Osteoblast (primary cell): Measurements from ENCODE around the gene POU4F2. TPM values are rescaled to one million over a fixed set of nuclear protein-coding genes. Genes with fewer than 3 reads are reported as not detected.

Experiments
- DNase-seq: peaks from one replicate; pipeline ENCODE4 v3.0.0; 2011; ENCODE audit warnings: low spot score, mixed read lengths; ENCODE audit not compliant: insufficient read length; ENCODE audit errors: missing footprints
- H2AFZ ChIP-seq: 2 replicates; pipeline ENCODE4 v1.6.0; 2011; ENCODE audit warnings: mild to moderate bottlenecking, low read length
- H3K27ac ChIP-seq: 2 replicates; pipeline ENCODE4 v1.5.1; 2011; ENCODE audit warnings: mild to moderate bottlenecking, low read depth, low read length, moderate library complexity
- H3K27me3 ChIP-seq: 2 replicates; pipeline ENCODE4 v1.6.0; 2012; ENCODE audit warnings: mild to moderate bottlenecking, control low read depth, inconsistent platforms, low read length, moderate library complexity; ENCODE audit not compliant: insufficient read depth
- H3K36me3 ChIP-seq: 2 replicates; pipeline ENCODE4 v1.5.1; 2011; ENCODE audit warnings: mild to moderate bottlenecking, low read length, control low read depth, moderate library complexity; ENCODE audit not compliant: insufficient read depth
- H3K4me1 ChIP-seq: 2 replicates; pipeline ENCODE4 v1.5.1; 2011; ENCODE audit warnings: mild to moderate bottlenecking, low read length, control low read depth, moderate library complexity; ENCODE audit not compliant: insufficient read depth
- H3K4me2 ChIP-seq: 2 replicates; pipeline ENCODE4 v1.6.0; 2011; ENCODE audit warnings: mild to moderate bottlenecking, low read length; ENCODE audit not compliant: insufficient read depth
- H3K4me3 ChIP-seq: fragments of 200-600 bp; sonication (generic); 3 replicates; pipeline ENCODE4 v1.5.1; 2012; ENCODE audit warnings: mild to moderate bottlenecking, low read length, inconsistent platforms; ENCODE audit not compliant: insufficient read depth
- H3K79me2 ChIP-seq: 2 replicates; pipeline ENCODE4 v1.6.0; 2012; ENCODE audit warnings: mild to moderate bottlenecking, low read length, control low read depth, inconsistent platforms; ENCODE audit not compliant: insufficient read depth
- H3K9me3 ChIP-seq: 2 replicates; pipeline ENCODE4 v1.5.1; 2011; ENCODE audit warnings: low read depth, low read length, control low read depth
- H4K20me1 ChIP-seq: 2 replicates; pipeline ENCODE4 v1.6.0; 2012; ENCODE audit warnings: mild to moderate bottlenecking, low read length, control low read depth; ENCODE audit not compliant: insufficient read depth
- CTCF ChIP-seq: IDR thresholded peaks from 2 replicates; pipeline ENCODE4 v1.5.1; 2011; ENCODE audit warnings: mild to moderate bottlenecking, low read depth, low read length, moderate library complexity; ENCODE audit errors: extremely low read depth
- total RNA-seq: library from RNA; depleted of rRNA; stranded (reverse); fragments of >200 nt; gene quantifications from 2 replicates; pipeline ENCODE4 v1.2.3, GENCODE V29; 2012

Gene POU4F2
- total RNA-seq, 1 donor = not detected

- Histone ChIP-seq H3K4me1 (no peaks in the 10 kb centered on the region), H4K20me1 (no peaks in the 10 kb centered on the region), H2AFZ (no peak overlapping the region), H3K9me3 (no peaks in the 10 kb centered on the region), H3K27me3 (peaks cover 66% of the 10 kb centered on the region), H3K4me2 (no peak overlapping the region), H3K36me3 (no peaks in the 10 kb centered on the region), H3K4me3 (no peak overlapping the region), H3K27ac (no peak overlapping the region), H3K79me2 (no peaks in the 10 kb centered on the region)
- no peak for TF ChIP-seq CTCF
- DNase-seq = no peak
Measured at GRCh38 chr4:146643812-146644401, 5.2 kb downstream of the POU4F2 start.

- peaks cover 67% of the 10 kb centered on the region for H3K27me3 ChIP-seq
Measured at GRCh38 chr4:146645921-146646320, 7.2 kb downstream of the POU4F2 start.

GRCh38 chr4:146646593-146647325 is 8.1 kb downstream of the POU4F2 start:
- no peaks in the 10 kb centered on the region for H4K20me1 ChIP-seq
- DNase-seq = no peak
- H3K79me2 ChIP-seq = no peaks in the 10 kb centered on the region
- TF ChIP-seq CTCF = no peak
- H3K27ac ChIP-seq = no peak overlapping the region
- peaks cover 64% of the 10 kb centered on the region for H3K27me3 ChIP-seq
- no peak overlapping the region for H3K4me3 ChIP-seq
- H3K4me2 ChIP-seq = no peak overlapping the region
- H3K36me3 ChIP-seq = no peaks in the 10 kb centered on the region
- H2AFZ ChIP-seq = no peak overlapping the region
- no peaks in the 10 kb centered on the region for H3K9me3 ChIP-seq
- H3K4me1 ChIP-seq = no peaks in the 10 kb centered on the region

More at GRCh38 chr4:146645921-146646320, 7.2 kb downstream of the POU4F2 start:
- Histone ChIP-seq H3K4me3 (no peak overlapping the region), H3K36me3 (no peaks in the 10 kb centered on the region), H2AFZ (no peak overlapping the region), H4K20me1 (no peaks in the 10 kb centered on the region), H3K79me2 (no peaks in the 10 kb centered on the region), H3K27ac (no peak overlapping the region), H3K4me1 (no peaks in the 10 kb centered on the region), H3K9me3 (no peaks in the 10 kb centered on the region), H3K4me2 (no peak overlapping the region)
- TF ChIP-seq CTCF = no peak
- no peak for DNase-seq
